DOHH2 (cell line): ENCODE data around the gene CNTNAP2.

Experiments used
- EZH2phosphoT487 ChIP-seq: fragments of 200-600 bp; sonication (generic); IDR thresholded peaks from 2 replicates; pipeline ENCODE4 v1.6.1; 2017; ENCODE audit warnings: borderline replicate concordance, mild to moderate bottlenecking, antibody characterized with exemption, low read length, moderate library complexity, mixed read lengths
- TF ChIP-seq, protein P1 (sequence below): fragments of 200-600 bp; sonication (generic); IDR thresholded peaks from one replicate; pipeline ENCODE4 v1.5.1; 2014; ENCODE audit warnings: antibody characterized with exemption, mild to moderate bottlenecking, low read depth, low read length; ENCODE audit not compliant: poor library complexity, severe bottlenecking

DNA sequence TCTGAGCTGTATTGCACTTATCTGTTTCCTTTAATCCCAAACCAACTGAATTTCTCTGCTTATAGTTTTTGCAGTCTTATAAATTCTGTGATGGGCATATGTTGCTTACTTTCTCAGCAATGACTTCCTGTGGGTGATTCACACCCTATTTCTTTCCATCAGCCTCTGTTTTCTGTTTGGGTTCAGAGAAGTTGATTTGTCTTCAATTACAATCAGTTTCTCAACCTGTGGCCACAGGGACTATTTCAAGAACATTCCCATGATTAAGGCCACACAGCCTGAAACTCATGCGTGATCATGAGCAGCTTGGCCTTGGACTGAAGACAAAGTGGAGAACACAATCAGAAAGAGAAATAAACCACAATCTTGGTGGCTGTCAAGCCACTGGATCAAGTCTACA, 1299.4 kb downstream of the CNTNAP2 start:
- TF ChIP-seq, protein P1, sequence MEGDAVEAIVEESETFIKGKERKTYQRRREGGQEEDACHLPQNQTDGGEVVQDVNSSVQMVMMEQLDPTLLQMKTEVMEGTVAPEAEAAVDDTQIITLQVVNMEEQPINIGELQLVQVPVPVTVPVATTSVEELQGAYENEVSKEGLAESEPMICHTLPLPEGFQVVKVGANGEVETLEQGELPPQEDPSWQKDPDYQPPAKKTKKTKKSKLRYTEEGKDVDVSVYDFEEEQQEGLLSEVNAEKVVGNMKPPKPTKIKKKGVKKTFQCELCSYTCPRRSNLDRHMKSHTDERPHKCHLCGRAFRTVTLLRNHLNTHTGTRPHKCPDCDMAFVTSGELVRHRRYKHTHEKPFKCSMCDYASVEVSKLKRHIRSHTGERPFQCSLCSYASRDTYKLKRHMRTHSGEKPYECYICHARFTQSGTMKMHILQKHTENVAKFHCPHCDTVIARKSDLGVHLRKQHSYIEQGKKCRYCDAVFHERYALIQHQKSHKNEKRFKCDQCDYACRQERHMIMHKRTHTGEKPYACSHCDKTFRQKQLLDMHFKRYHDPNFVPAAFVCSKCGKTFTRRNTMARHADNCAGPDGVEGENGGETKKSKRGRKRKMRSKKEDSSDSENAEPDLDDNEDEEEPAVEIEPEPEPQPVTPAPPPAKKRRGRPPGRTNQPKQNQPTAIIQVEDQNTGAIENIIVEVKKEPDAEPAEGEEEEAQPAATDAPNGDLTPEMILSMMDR, result no peak
- TF ChIP-seq EZH2phosphoT487, result no peak
